ENCODE measurements around the gene PIAS1. TPM values are rescaled to one million over a fixed set of nuclear protein-coding genes. Genes with fewer than 3 reads are reported as not detected.

The PIAS1 gene
- total RNA-seq, 3 donors from 2014 or later (not counting 1 experiment from before 2014, with no cell fraction given), result 94.7 to 103 (median 99.2) TPM

GRCh38 chr15:68175526-68175925, 121.4 kb downstream of the PIAS1 start:
- TF ChIP-seq CTCF (IDR thresholded peaks at IDR 0.05), result no peak
- Mint-ChIP-seq H3K4me3 (no peak overlapping the region), H3K27me3 (ENCODE audit: low read depth in 2 of 2) (no peaks in the 10 kb centered on the region), H3K27ac (peak overlapping the region in 1 of 2 donors; percentile 40), H3K4me1 (no peaks in the 10 kb centered on the region), H3K36me3 (no peaks in the 10 kb centered on the region), H3K9me3 (no peaks in the 10 kb centered on the region)
- Histone ChIP-seq H3K4me3 (ENCODE audit: low read length) (no peak overlapping the region), H3K27ac (ENCODE audit: low read length) (no peak overlapping the region), H3K27me3 (ENCODE audit: control insufficient read depth, insufficient read depth, low read length) (no peaks in the 10 kb centered on the region), H3K4me1 (ENCODE audit: control insufficient read depth, insufficient read depth, low read length) (no peaks in the 10 kb centered on the region), H3K9me3 (ENCODE audit: control insufficient read depth, insufficient read depth, low read length) (no peaks in the 10 kb centered on the region), H3K36me3 (ENCODE audit: control insufficient read depth, insufficient read depth, low read length) (peaks cover 58% of the 10 kb centered on the region)
- WGBS (ENCODE audit: insufficient coverage), result 17% methylated on average over 2 of the region's 2 CpGs
- intact Hi-C loops (cut with micrococcal nuclease), result no loop called here
- DNase-seq (no peak), ATAC-seq (no peak)

GRCh38 chr15:68176601-68177000, 122.5 kb downstream of the PIAS1 start:
- H3K4me1 ChIP-seq (ENCODE audit: control insufficient read depth, insufficient read depth, low read length), result no peaks in the 10 kb centered on the region
- intact Hi-C loops (cut with micrococcal nuclease), result no loop called here
- no peaks in the 10 kb centered on the region for H3K9me3 Mint-ChIP-seq
- H3K4me3 Mint-ChIP-seq, result no peak overlapping the region
- TF ChIP-seq CTCF (IDR thresholded peaks at IDR 0.05), result no peak
- no peaks in the 10 kb centered on the region for H3K27me3 Mint-ChIP-seq (ENCODE audit: low read depth in 2 of 2)
- H3K27me3 ChIP-seq (ENCODE audit: control insufficient read depth, insufficient read depth, low read length), result no peaks in the 10 kb centered on the region
- ATAC-seq, result no peak
- H3K27ac Mint-ChIP-seq, result no peak overlapping the region
- no peaks in the 10 kb centered on the region for H3K9me3 ChIP-seq (ENCODE audit: control insufficient read depth, insufficient read depth, low read length)
- no peak overlapping the region for H3K27ac ChIP-seq (ENCODE audit: low read length)
- WGBS (ENCODE audit: insufficient coverage), result 98% methylated on average over 3 of the region's 3 CpGs
- DNase-seq, result no peak
- no peaks in the 10 kb centered on the region for H3K36me3 Mint-ChIP-seq
- no peak overlapping the region for H3K4me3 ChIP-seq (ENCODE audit: low read length)
- H3K4me1 Mint-ChIP-seq, result peaks cover 0 to 5% of the 10 kb centered on the region in 2 donors
- peaks cover 64% of the 10 kb centered on the region for H3K36me3 ChIP-seq (ENCODE audit: control insufficient read depth, insufficient read depth, low read length)

GRCh38 chr15:68177742-68178141, 123.6 kb downstream of the PIAS1 start:
- Mint-ChIP-seq H3K27me3 (ENCODE audit: low read depth in 2 of 2) (no peaks in the 10 kb centered on the region), H3K36me3 (no peaks in the 10 kb centered on the region), H3K9me3 (no peaks in the 10 kb centered on the region), H3K27ac (peak overlapping the region in 1 of 2 donors; percentile 22), H3K4me3 (no peak overlapping the region), H3K4me1 (peaks cover under 1 to 5% of the 10 kb centered on the region in 2 donors)
- intact Hi-C loops (cut with micrococcal nuclease), result no loop called here
- Histone ChIP-seq H3K27ac (ENCODE audit: low read length) (no peak overlapping the region), H3K36me3 (ENCODE audit: control insufficient read depth, insufficient read depth, low read length) (peaks cover 73% of the 10 kb centered on the region), H3K4me3 (ENCODE audit: low read length) (no peak overlapping the region), H3K4me1 (ENCODE audit: control insufficient read depth, insufficient read depth, low read length) (no peaks in the 10 kb centered on the region), H3K9me3 (ENCODE audit: control insufficient read depth, insufficient read depth, low read length) (no peaks in the 10 kb centered on the region), H3K27me3 (ENCODE audit: control insufficient read depth, insufficient read depth, low read length) (no peaks in the 10 kb centered on the region)
- ATAC-seq (no peak), DNase-seq (no peak)
- TF ChIP-seq CTCF (IDR thresholded peaks at IDR 0.05), result no peak

- intact Hi-C loops (cut with micrococcal nuclease), result no loop called here
- Histone ChIP-seq H3K4me3 (ENCODE audit: low read length) (no peak overlapping the region), H3K9me3 (ENCODE audit: control insufficient read depth, insufficient read depth, low read length) (no peaks in the 10 kb centered on the region), H3K27me3 (ENCODE audit: control insufficient read depth, insufficient read depth, low read length) (no peaks in the 10 kb centered on the region), H3K4me1 (ENCODE audit: control insufficient read depth, insufficient read depth, low read length) (no peaks in the 10 kb centered on the region), H3K36me3 (ENCODE audit: control insufficient read depth, insufficient read depth, low read length) (peaks cover 73% of the 10 kb centered on the region), H3K27ac (ENCODE audit: low read length) (no peak overlapping the region)
- H3K36me3 Mint-ChIP-seq, result peaks cover 24% of the 10 kb centered on the region
- H3K27me3 Mint-ChIP-seq (ENCODE audit: low read depth in 2 of 2), result no peaks in the 10 kb centered on the region
- DNase-seq (no peak), ATAC-seq (no peak)
- no peak overlapping the region for H3K27ac Mint-ChIP-seq
- H3K4me3 Mint-ChIP-seq, result no peak overlapping the region
- no peak for TF ChIP-seq CTCF (IDR thresholded peaks at IDR 0.05)
- H3K9me3 Mint-ChIP-seq, result no peaks in the 10 kb centered on the region
- WGBS (ENCODE audit: insufficient coverage), result 100% methylated on average over 1 of the region's 5 CpGs
- H3K4me1 Mint-ChIP-seq, result peaks cover 5% of the 10 kb centered on the region in 2 donors
Measured at GRCh38 chr15:68183616-68184315, 129.7 kb downstream of the PIAS1 start.
